Measurements from ENCODE around the gene FBN3. TPM values are rescaled to one million over a fixed set of nuclear protein-coding genes. Genes with fewer than 3 reads are reported as not detected.

FBN3 gene
- total RNA-seq, 1 donor from 2014 or later: under 0.01 TPM

- DNase-seq (ENCODE audit: low spot score): no peak
Measured at GRCh38 chr19:8089664-8090601, 59.5 kb downstream of the FBN3 start.

DNA sequence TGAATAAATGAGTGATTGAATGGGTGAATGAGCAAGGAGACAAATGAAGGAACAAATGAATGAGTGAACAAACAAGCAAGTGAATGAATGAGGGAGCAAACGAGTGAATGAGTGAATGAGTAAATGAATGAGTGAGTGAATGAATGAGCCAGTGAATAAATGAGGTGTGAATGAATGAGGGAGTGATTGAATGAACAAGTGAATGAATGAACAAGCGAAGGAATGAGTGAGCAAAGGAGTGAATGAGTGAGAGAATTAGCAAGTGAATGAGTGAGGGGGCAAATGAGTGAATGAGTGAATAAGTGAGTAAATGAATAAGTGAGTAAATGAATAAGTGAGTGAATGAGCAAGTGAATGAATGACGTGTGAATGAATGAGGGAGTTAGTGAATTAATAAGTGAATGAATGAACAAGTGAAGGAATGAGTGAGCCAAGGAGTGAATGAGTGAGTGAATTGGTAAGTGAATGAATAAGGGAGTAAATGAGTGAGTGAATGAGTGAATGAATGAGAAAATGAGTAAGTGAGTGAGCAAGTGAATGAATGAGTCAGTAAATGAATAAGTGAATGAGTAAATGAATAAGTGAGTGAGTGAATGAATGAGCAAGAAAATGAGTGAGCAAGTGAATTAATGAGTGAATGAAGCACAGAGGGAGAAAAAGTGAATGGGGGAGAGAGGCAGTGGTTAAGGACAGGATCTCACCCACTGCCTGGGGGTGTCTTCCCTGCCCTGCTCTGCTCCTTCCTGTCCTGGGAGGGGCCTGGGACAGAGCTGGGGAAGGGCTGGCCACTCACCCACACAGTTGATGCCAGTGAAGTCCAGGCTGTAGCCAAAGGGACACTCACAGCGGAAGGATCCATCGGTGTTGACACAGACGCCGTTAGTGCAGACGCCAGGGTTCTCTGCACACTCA is 60.4 kb downstream of the FBN3 start:
- DNase-seq (ENCODE audit: low spot score): no peak

DNA sequence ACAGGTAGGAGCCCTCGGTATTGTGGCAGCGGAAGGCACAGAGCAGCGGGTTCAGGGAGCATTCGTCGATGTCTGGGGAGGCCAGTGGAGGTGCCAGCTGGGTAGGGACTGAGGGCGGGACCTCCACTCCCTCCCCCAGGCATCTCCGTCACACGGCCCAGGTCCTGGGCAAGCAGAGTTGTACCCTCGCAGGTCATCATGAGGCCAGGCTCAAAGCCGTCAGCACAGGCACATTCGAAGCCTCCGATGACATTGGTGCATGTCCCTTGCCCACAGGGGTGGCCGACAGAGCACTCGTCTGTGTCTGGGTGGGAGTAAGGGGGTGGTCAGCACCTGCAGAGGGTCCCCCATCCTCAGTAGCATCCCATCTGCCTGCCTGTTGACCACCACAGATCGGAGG is 61.5 kb downstream of the FBN3 start:
- no peak for DNase-seq (ENCODE audit: low spot score)

- no peak for DNase-seq (ENCODE audit: low spot score)
Measured at GRCh38 chr19:8086849-8087248, 62.5 kb downstream of the FBN3 start.

DNA sequence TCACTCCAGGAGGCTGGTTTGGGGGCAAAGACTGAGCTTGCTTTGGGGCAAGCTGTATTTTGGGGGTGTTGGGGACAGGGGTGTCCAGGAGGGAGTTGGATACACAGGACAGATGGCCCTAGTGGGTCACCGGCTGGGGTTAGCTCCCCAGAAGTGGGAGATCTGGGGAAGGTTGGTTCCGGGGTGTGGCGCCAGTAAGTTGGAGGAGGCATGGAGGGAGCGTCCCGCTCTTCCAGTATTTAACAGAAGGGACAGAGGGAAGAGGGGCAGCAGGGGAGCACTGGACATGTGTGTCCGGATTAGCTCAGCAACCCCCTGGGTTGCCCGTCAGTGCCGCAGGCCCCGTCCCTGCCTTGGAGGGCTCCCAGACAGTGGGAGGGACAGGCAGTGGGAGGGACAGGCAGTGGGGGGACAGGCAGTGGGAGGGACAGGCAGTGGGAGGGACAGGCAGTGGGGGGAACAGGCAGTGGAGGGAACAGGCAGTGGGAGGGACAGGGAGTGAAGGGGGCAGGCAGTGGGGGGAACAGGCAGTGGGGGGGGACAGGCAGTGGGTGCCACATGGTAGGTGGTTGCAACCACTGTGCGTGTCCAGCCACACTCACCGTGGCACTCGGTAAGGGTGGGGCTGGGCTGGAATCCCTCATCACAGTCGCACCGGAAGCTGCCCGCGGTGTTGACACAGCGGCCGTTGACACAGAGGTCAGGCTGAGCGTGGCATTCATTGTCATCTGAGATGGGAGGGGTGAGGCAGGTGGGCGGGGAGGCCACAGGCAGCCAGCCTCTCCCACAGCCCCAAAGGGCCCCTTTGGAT is 63.6 kb downstream of the FBN3 start:
- no peak for DNase-seq (ENCODE audit: low spot score)

GRCh38 chr19:8084152-8084551 is 65.2 kb downstream of the FBN3 start:
- DNase-seq (ENCODE audit: low spot score): no peak

DNA sequence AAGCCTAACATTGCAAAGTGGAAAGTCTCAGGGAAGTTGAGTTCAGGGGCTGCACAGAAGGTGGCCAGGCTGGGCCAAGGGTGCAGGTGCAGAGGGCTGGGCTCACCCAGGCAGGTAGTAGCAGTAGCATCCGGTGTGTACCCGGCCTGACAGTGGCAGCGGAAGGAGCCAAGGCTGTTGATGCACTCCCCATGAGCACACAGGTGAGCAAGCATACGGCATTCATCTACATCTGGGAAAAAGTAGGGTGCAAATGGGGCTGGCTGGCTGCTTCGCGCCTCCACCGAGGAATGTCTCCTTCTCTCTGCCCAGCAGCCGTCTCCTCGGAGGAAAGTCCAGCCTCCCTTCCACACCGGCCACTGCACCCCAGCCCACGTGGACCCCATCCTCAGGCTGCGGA is 66.3 kb downstream of the FBN3 start:
- no peak for DNase-seq (ENCODE audit: low spot score)

GRCh38 chr19:8081569-8082550 is 67.5 kb downstream of the FBN3 start:
- DNase-seq (ENCODE audit: low spot score): no peak

DNA sequence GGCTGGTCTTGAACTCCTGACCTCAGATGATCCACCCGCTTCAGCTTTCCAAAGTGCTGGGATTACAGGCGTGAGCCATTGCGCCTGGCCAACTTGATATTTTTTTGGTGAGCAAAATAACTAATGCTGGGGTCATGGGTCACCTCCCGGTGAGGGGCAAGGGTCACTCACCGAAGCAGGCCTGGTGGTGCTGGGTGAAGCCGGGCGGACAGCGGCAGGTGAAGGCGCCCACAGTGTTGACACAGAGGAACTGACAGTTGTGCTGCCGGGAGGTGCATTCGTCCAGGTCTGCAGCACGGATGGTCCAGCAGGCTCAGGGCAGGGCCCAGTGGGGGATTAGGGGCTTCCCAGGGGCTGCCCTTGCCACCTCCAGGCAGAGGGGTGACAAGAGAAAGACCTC is 68.6 kb downstream of the FBN3 start:
- DNase-seq (ENCODE audit: low spot score): no peak

- no peak for DNase-seq (ENCODE audit: low spot score)
Measured at GRCh38 chr19:8079988-8080387, 69.4 kb downstream of the FBN3 start.

GRCh38 chr19:8075158-8076074 is 74.0 kb downstream of the FBN3 start:
- DNase-seq (ENCODE audit: low spot score): no peak

DNA sequence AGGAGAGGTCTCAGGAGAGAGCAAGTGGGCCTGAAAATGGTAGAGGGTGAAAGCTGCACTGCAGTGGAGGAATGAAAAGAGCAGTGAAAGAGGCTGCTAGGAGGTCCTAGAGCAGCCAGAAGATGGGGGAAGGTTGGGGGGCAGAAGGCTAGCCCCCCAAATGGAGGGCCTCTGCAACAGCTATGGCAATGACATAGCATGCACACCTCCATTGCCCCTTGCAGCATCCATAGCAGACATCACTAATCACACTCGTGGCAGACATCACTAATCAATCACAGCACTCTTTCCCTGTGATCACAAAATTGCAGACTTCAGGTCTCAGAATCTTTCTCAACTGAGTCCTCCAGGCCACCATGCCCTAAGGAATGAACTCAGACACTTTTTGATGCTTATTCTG is 74.9 kb downstream of the FBN3 start:
- no peak for DNase-seq (ENCODE audit: low spot score)

- no peak for DNase-seq (ENCODE audit: low spot score)
Measured at GRCh38 chr19:8071912-8072311, 77.5 kb downstream of the FBN3 start.

- DNase-seq (ENCODE audit: low spot score): no peak
Measured at GRCh38 chr19:8069096-8069973, 80.1 kb downstream of the FBN3 start.

- no peak for DNase-seq (ENCODE audit: low spot score)
Measured at GRCh38 chr19:8065875-8066261, 83.5 kb downstream of the FBN3 start.

DNA sequence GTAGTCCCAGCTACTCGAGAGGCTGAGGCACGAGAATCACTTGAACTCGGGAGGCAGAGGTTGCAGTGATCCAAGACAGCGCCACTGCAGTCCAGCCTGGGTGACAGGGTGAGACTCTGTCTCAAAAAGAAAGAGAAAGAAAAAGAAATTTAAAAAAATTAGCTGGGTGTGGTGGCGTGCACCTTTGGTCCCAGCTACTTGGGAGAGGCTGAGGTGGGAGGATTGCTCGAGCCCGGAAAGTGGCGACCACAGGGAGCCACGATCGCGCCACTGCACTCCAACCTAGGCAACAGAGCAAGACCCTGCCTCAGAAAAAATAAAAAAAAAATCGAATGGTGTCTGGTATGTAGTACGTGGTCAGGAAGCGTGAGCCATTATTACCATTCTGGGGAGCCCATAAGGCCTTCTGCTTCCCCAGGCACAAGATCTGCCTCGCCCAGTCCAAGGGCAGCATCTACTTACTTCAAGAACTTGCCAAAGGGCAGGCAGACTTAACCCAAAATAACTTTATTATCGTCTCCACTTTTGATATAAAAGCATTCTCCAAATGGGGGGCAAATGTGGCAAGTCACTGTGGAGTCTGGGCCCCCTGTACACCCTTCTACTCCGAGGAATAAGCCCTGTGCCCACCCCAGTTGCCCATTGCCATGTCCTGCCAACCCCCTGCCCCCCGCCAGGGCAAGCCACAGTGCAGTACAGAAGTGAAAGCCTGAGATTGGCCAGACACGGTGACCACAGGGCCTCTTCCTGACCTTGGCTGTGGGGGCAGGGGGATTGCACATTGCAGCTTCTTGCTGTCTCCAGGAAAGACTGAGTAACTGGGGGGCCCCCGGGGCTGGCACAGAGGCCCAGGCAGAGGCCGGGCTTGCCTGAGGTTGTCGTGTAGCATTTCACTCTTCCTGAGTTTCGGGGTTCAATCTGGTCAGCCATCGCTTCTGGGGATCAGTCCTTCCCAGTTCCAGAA is 84.2 kb downstream of the FBN3 start:
- no peak for DNase-seq (ENCODE audit: low spot score)

All from umbilical cord (tissue), 2 donors.